GM04503 (cell line): Measurements from ENCODE around the gene CHMP5.
A peak's percentile ranks its signal among the peaks of the same experiment; 100 is the strongest.
"Not testable (repeated sequence)": the region's sequence is repeated elsewhere in the genome, so short reads cannot be mapped to it uniquely, and the experiment has no call there.

Experiments
- DNase-seq: peaks from one replicate; pipeline ENCODE4 v3.0.0-alpha.2; 2012; ENCODE audit warnings: low read depth

Gene CHMP5

DNA sequence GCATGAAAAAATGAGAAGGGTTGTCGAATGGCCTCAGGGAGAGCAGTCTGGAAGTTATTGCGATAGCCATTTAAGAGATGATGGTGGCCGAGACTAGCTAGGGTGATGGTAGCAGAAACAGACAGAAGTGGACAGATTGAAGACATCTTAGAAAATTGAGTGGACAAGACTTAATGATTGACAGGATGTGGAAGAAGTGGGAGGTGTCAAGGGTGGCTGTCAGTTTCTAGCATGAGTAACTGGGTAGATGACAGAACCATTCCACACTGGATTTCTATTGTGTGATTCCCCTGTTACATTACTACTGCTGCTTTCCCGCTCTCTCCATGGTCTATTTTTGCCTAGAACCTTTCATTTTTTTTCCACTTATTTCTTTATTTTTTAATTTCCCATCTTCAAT is 12.6 kb downstream of the CHMP5 start:
- DNase-seq = no peak

DNA sequence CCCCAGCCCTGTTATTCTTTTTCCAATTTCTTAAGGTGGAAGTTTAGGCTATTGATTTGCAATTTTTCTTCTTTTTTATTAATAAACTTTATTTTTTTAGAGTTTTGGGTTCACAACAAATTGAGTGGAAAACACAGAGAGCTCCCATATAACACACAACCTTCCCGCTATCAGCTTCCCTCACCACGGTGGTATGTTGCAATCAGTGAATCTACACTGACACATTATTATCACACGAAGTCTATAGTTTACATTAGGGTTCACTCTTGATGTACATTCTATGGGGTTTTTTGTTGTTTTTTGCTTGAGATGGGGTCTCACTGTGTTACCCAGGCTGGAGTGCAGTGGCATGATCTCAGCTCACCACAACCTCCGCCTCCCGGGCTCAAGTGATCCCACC is 20.7 kb downstream of the CHMP5 start:
- DNase-seq = no peak

- DNase-seq = no peak
Observed at GRCh38 chr9:33287087-33287490, 22.2 kb downstream of the CHMP5 start.

- DNase-seq = no peak
Observed at GRCh38 chr9:33288235-33288634, 23.4 kb downstream of the CHMP5 start.

DNA sequence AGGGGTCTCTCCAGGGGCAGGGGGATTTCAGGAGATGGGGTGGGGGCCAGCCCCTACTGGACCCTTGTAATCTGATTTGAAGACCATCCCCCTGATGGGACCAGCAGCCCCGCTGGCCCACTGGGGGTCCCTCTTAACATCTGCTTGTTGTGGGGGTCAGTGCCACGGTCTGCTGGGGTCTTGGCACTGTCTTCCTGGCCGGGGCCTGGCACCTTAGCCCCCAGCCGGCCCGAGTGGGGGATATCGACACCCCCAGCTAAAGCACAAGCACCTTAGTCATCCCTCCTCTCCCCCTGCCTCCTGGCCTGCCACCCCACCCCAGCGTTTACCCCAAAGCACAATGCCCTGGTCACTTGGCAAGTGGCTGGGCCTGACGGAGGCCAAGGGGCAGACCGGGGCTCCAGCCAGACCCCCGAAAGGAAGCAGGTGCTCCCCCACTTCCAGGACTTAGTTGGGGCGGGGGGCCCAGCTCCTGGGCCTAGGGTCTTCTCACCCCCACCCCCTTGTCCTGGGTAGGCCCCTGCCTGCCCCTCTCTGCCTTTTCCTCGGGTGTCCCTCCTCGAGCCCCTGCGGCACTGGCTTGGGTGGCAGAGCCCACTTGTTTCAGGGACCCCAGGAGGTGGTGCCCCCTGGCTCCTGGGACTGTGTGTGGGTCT is 24.1 kb downstream of the CHMP5 start:
- no peak for DNase-seq

- DNase-seq = no peak
Observed at GRCh38 chr9:33289496-33289895, 24.6 kb downstream of the CHMP5 start.

- no peak for DNase-seq
Observed at GRCh38 chr9:33289936-33290246, 25.0 kb downstream of the CHMP5 start.

GRCh38 chr9:33290247-33291030 is 25.6 kb downstream of the CHMP5 start, which contains the start of gene NFX1:
Gene NFX1 (plus strand): TSS chr9:33290516. CDS start chr9:33290573, 57 bp downstream.
- DNase-seq = peak; percentile 91

GRCh38 chr9:33291031-33291397 is 26.2 kb downstream of the CHMP5 start:
- no peak for DNase-seq

- DNase-seq = no peak
Observed at GRCh38 chr9:33291901-33292300, 27.1 kb downstream of the CHMP5 start.

- DNase-seq = no peak
Observed at GRCh38 chr9:33293782-33294181, 28.9 kb downstream of the CHMP5 start.

DNA sequence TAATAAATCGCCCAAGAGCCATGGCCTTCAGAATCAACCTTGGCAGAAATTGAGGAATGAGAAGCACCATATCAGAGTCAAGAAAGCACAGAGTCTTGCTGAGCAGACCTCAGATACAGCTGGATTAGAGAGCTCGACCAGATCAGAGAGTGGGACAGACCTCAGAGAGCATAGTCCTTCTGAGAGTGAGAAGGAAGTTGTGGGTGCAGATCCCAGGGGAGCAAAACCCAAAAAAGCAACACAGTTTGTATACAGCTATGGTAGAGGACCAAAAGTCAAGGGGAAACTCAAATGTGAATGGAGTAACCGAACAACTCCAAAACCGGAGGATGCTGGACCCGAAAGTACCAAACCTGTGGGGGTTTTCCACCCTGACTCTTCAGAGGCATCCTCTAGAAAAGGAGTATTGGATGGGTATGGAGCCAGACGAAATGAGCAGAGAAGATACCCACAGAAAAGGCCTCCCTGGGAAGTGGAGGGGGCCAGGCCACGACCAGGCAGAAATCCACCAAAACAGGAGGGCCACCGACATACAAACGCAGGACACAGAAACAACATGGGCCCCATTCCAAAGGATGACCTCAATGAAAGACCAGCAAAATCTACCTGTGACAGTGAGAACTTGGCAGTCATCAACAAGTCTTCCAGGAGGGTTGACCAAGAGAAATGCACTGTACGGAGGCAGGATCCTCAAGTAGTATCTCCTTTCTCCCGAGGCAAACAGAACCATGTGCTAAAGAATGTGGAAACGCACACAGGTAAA is 30.0 kb downstream of the CHMP5 start:
- DNase-seq = no peak

DNA sequence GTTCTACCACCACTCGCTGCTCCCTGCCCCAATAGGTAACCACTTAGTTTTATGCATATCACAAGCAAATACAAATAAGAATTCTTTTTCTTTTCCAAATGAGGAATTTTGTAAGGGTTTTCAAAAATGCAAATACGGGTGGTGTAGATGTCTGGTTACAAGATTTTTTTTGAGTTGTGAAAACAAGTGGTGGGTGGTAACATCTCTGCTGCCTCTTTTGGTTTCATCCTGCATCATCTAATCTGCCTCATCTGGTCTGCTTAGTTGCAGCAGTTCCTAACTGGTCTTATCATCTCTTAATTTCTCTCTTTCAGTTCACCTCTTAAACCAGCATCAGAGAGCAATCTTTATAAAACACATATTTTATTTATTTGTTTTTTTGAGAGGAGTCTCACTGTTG is 30.7 kb downstream of the CHMP5 start:
- DNase-seq = no peak

- no peak for DNase-seq
Observed at GRCh38 chr9:33297432-33297831, 32.6 kb downstream of the CHMP5 start.

- no peak for DNase-seq
Observed at GRCh38 chr9:33300546-33300945, 35.7 kb downstream of the CHMP5 start.

GRCh38 chr9:33304362-33304761 is 39.5 kb downstream of the CHMP5 start:
- no peak for DNase-seq

GRCh38 chr9:33306037-33306436 is 41.2 kb downstream of the CHMP5 start:
- DNase-seq = no peak

- no peak for DNase-seq
Observed at GRCh38 chr9:33307067-33307466, 42.2 kb downstream of the CHMP5 start.

DNA sequence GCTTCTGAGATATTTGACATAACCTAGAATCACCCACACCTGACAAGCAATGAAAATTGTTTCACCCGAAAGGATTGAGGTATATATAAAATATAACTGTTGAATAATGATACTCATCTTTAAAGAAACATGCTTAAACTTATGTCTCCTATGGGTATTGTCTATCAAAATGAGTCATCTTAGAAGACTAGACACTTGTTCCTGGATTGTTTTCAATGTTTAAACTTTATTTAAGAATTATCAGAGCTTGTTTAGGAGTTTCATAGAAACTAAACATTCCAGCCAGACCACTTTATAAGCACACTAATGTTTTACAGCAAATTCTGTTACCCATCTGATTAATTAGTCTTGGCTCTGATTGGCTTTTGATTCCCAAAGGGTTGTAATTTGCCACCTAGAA is 45.1 kb downstream of the CHMP5 start:
- DNase-seq = no peak

DNA sequence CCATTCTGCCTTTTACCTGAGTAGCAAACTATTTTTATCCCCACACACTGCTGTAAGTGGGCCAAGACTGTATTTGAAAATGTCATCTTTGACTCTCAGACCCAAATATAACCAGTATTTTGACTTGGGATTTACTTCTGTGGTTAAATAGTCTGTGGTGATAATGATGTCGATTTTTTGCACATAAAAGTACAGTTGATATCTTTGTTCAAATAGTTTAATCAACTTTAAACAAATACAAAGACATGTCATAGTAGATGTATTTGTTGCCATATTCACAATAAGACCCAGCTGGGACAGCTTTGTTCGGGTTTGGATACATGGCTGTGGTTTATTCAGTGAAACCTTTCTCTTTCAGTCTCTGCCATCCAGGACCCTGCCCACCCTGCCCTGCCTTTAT is 45.9 kb downstream of the CHMP5 start:
- DNase-seq = no peak

DNA sequence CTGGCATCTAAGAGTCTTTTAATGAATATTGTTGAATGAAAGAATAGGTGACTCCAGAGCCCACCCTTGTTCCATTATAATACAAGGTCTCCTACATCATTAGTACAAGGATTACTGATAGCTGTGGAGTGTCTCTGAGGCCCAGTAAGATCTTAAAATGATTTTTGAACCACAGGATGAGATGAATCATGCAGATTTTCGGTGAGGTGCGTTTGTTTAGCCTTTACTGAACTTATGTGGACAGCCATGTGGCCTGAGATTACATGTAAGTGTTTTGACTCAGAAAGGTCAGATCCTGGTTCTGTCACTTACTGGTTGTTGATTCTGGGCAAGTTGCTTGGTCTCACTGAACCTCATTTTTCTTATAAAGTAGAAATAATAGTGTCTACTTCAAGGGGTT is 47.1 kb downstream of the CHMP5 start:
- DNase-seq = no peak

DNA sequence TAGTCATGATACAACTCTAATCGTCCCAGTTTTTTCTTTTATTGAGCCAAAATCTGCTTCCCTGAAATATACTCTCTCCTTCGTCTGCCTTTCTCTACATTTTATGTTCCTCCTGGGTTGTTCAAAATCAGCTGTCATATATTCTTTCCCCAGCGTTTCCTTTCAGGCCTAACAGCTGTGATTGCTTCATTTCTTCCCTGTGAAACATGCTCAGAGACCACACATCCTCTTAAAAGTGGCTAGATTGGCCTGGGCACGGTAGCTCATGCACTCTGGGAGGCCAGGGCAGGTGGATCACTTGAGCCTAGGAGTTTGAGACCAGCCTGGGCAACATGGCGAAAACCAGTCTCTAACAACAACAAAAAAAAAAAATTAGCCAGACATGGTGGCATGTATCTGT is 50.5 kb downstream of the CHMP5 start:
- no peak for DNase-seq

DNA sequence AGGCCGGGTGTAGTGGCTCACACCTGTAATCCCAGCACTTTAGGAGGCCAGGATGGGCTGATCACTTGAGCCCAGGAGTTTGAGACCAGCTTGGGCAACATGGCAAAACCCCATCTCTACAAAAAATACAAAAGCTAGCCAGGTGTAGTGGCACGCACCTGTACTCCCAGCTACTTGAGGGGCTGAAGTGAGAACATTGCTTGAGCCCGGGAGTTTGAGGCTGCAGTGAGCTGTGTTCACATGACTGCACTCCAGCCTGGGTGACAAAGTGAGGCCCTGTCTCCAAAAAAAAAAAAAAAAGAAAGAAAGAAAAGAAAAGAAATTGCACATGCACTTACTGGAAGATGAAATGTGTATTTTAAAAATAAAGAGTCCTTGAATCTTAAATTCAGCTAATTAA is 52.3 kb downstream of the CHMP5 start:
- not testable (repeated sequence) for DNase-seq
